Ishikawa (cell line): ENCODE data around the gene FMN2.

Experiments used
- CREB1 ChIP-seq: IDR thresholded peaks from 2 replicates; pipeline ENCODE4 v1.6.1; 2012; ENCODE audit warnings: low read depth
- MAX ChIP-seq: IDR thresholded peaks from 2 replicates; pipeline ENCODE4 v1.6.1; 2012
- RAD21 ChIP-seq: IDR thresholded peaks from 2 replicates; pipeline ENCODE4 v1.6.1; 2012; ENCODE audit warnings: low read depth
- REST ChIP-seq: IDR thresholded peaks from 2 replicates; pipeline ENCODE4 v1.6.1; 2012; ENCODE audit warnings: low read depth, mild to moderate bottlenecking
- TAF1 ChIP-seq: IDR thresholded peaks from 2 replicates; pipeline ENCODE4 v1.6.1; 2012; ENCODE audit warnings: low read depth, mild to moderate bottlenecking
- TCF12 ChIP-seq: IDR thresholded peaks from 2 replicates; pipeline ENCODE4 v1.6.1; 2012; ENCODE audit warnings: low read depth
- ZBTB7A ChIP-seq: IDR thresholded peaks from 2 replicates; pipeline ENCODE4 v1.6.1; 2012; ENCODE audit warnings: low read depth

GRCh38 chr1:240094041-240094722 lies 2.5 kb downstream of the FMN2 start:
- TF ChIP-seq REST (no peak), RAD21 (no peak), TCF12 (no peak), TAF1 (no peak), CREB1 (no peak), ZBTB7A (no peak), MAX (no peak)
